Endothelial cell of umbilical vein (primary cell): ENCODE results near the gene MYRFL. TPM values are rescaled to one million over a fixed set of nuclear protein-coding genes. Genes with fewer than 3 reads are reported as not detected.

Experiments
- BruUV-seq: library from RNA; stranded (reverse); fragments of 400-500 nt; replicated peaks from 2 replicates; lab custom pipeline; 2021; lab: Mats Ljungman, UMichigan
- CTCF ChIA-PET: fragments of 300-600, 350-600 bp; sonication (Branson Sonifier 250); formaldehyde crosslinking; loops from one replicate; lab custom pipeline; 2021; ENCODE audit warnings: antibody characterized with exemption, inconsistent platforms; lab: Charles Lee
- POLR2A ChIA-PET: fragments of 300-600, 350-600 bp; sonication (Branson Sonifier 250); formaldehyde crosslinking; loops from one replicate; lab custom pipeline; 2021; ENCODE audit warnings: antibody characterized with exemption, inconsistent platforms; lab: Charles Lee
- DNase-seq: peaks from one replicate; pipeline ENCODE4 v3.0.0-alpha.2; 2011; ENCODE audit warnings: low read depth, low spot score
- FAIRE-seq: peaks from 2 replicates; lab custom pipeline; 2011; peaks lifted over from hg19 to GRCh38; lab: Jason Lieb, UNC
- H2AFZ ChIP-seq: 2 replicates; pipeline ENCODE4 v1.6.0; 2012; ENCODE audit warnings: low read depth, low read length, control low read depth, inconsistent platforms
- H3K27ac ChIP-seq: 2 replicates; pipeline ENCODE4 v1.5.1; 2011; ENCODE audit warnings: low read depth, mild to moderate bottlenecking, control low read depth, low read length, moderate library complexity; ENCODE audit not compliant: insufficient read depth
- H3K27me3 ChIP-seq, 2 experiments: 2 replicates each; pipeline versions ENCODE4 v1.6.0 to v1.6.1; 2011; ENCODE audit warnings: low read length in 2 of 2, mixed read lengths in 1 of 2; ENCODE audit not compliant: control insufficient read depth in 2 of 2, insufficient read depth in 2 of 2
- H3K36me3 ChIP-seq, 2 experiments: 2 replicates in 1 of 2; 3 replicates in 1 of 2; pipeline ENCODE4 v1.5.1; 2011; ENCODE audit warnings: low read length in 2 of 2, mild to moderate bottlenecking in 1 of 2, moderate library complexity in 1 of 2; ENCODE audit not compliant: control insufficient read depth in 2 of 2, insufficient read depth in 2 of 2; ENCODE audit errors: extremely low read depth in 1 of 2
- H3K4me1 ChIP-seq: 3 replicates; pipeline ENCODE4 v1.5.1; 2011; ENCODE audit warnings: mild to moderate bottlenecking, low read length; ENCODE audit not compliant: control insufficient read depth, insufficient read depth; ENCODE audit errors: extremely low read depth
- H3K4me2 ChIP-seq: 2 replicates; pipeline ENCODE4 v1.6.1; 2011; ENCODE audit warnings: low read length, control low read depth, mixed read lengths; ENCODE audit not compliant: insufficient read depth
- H3K4me3 ChIP-seq, 3 experiments: fragments of 200-600 bp in 1 of 3; sonication (generic), shearing (Covaris generic) in 1 of 3; replicated peaks in 1 of 3; 2 replicates each; pipeline ENCODE4 v1.5.1; 2011 to 2016; ENCODE audit warnings: control low read depth in 3 of 3, low read length in 3 of 3, mild to moderate bottlenecking in 2 of 3, inconsistent platforms in 1 of 3, low read depth in 1 of 3, moderate library complexity in 1 of 3; ENCODE audit not compliant: insufficient read depth in 1 of 3
- H3K79me2 ChIP-seq: 2 replicates; pipeline ENCODE4 v1.6.0; 2012; ENCODE audit warnings: low read length, inconsistent platforms; ENCODE audit not compliant: control insufficient read depth, insufficient read depth
- H3K9ac ChIP-seq: replicated peaks from 2 replicates; pipeline ENCODE3; 2011; ENCODE audit warnings: low read length, control low read depth; ENCODE audit not compliant: insufficient read depth; ENCODE audit errors: extremely low read depth
- H3K9me1 ChIP-seq: replicated peaks from 3 replicates; pipeline ENCODE4 v1.6.0; 2011; ENCODE audit warnings: mild to moderate bottlenecking, low read length; ENCODE audit not compliant: control insufficient read depth, insufficient read depth; ENCODE audit errors: extremely low read depth
- H3K9me3 ChIP-seq: replicated peaks from 2 replicates; pipeline ENCODE4 v1.5.1; 2012; ENCODE audit warnings: low read length, inconsistent platforms; ENCODE audit not compliant: control insufficient read depth, insufficient read depth
- H4K20me1 ChIP-seq: replicated peaks from 2 replicates; pipeline ENCODE3; 2011; ENCODE audit warnings: mild to moderate bottlenecking, low read length; ENCODE audit not compliant: control insufficient read depth, insufficient read depth; ENCODE audit errors: extremely low read depth
- CTCF ChIP-seq, 2 donors: IDR thresholded peaks; 1 replicate in 1 of 2; 2 replicates in 1 of 2; pipeline ENCODE4 v1.5.1; 2011; ENCODE audit warnings: low read length in 2 of 2, mild to moderate bottlenecking in 2 of 2, moderate library complexity in 2 of 2, control low read depth in 1 of 2, inconsistent platforms in 1 of 2, low read depth in 1 of 2; ENCODE audit not compliant: insufficient read depth in 1 of 2; ENCODE audit errors: extremely low read depth in 1 of 2
- EZH2 ChIP-seq: IDR thresholded peaks from 2 replicates; pipeline ENCODE4 v1.6.1; 2012; ENCODE audit warnings: borderline replicate concordance, low read depth, mild to moderate bottlenecking, moderate library complexity, low read length, inconsistent platforms; ENCODE audit not compliant: severe bottlenecking
- FOS ChIP-seq: IDR thresholded peaks from 2 replicates; pipeline ENCODE4 v1.6.1; 2011; ENCODE audit warnings: mild to moderate bottlenecking, low read length, moderate library complexity, borderline replicate concordance; ENCODE audit not compliant: insufficient read depth
- JUN ChIP-seq: IDR thresholded peaks from 2 replicates; pipeline ENCODE4 v1.6.1; 2011; ENCODE audit warnings: borderline replicate concordance, low read depth; ENCODE audit not compliant: insufficient read length, insufficient read depth
- MAX ChIP-seq: IDR thresholded peaks from 2 replicates; pipeline ENCODE4 v1.6.1; 2011; ENCODE audit not compliant: insufficient read depth, insufficient read length
- MYC ChIP-seq: IDR thresholded peaks from one replicate; pipeline ENCODE4 v1.6.1; 2011; ENCODE audit warnings: mild to moderate bottlenecking, low read depth, low read length
- POLR2A ChIP-seq: IDR thresholded peaks from 2 replicates; pipeline ENCODE4 v1.6.1; 2012; ENCODE audit warnings: low read depth, mild to moderate bottlenecking, control low read depth, low read length
- POLR2AphosphoS5 ChIP-seq: IDR thresholded peaks from 2 replicates; pipeline ENCODE4 v1.6.1; 2012; ENCODE audit warnings: low read depth, mild to moderate bottlenecking, control low read depth, low read length, moderate library complexity; ENCODE audit not compliant: insufficient read depth
- dilution Hi-C: fragments of 300-500 bp; cut with MboI; formaldehyde crosslinking; loops from one replicate; pipeline ENCODE4 v1.15.0; 2019; ENCODE audit warnings: low sequenced_read_pairs; ENCODE audit not compliant: extremely low pct_ligation_motif_present
- intact Hi-C: fragments of 100-400 bp; cut with micrococcal nuclease; formaldehyde crosslinking; loops from one replicate; pipeline ENCODE4 v1.10.0; 2022
- polyA plus RNA-seq, 4 experiments: library from polyadenylated mRNA; depleted of rRNA in 3 of 4; stranded (reverse) in 3 of 4; unstranded in 1 of 4; fragments of >200 nt; gene quantifications; 2 replicates each; pipeline versions ENCODE4 v1.2.1 to v1.2.3, GENCODE V29; 2011 to 2012; ENCODE audit warnings: missing spikeins in 1 of 4
- total RNA-seq: library from RNA; stranded (reverse); gene quantifications from 2 replicates; pipeline ENCODE4 v1.2.3, GENCODE V29; 2021

The MYRFL gene
- total and polyA plus RNA-seq, 2 donors (not counting 3 experiments of a cell fraction or from before 2014, with no cell fraction given): not detected

- BruUV-seq: no TSS peak
- no peak overlapping the region for H2AFZ ChIP-seq
- dilution Hi-C loops (no loop called here), intact Hi-C loops (loop anchor here (10.0 kb wide), 1 partner anchor 531 kb away; no protein-coding TSS in a partner anchor)
- no peaks in the 10 kb centered on the region for H4K20me1 ChIP-seq
- DNase-seq (no peak), FAIRE-seq (no peak)
- CTCF ChIA-PET: no interaction called here
- peaks cover 0 to 2% of the 10 kb centered on the region in 2 experiments for H3K27me3 ChIP-seq
- H3K9me1 ChIP-seq: no peaks in the 10 kb centered on the region
- H3K36me3 ChIP-seq: no peaks in the 10 kb centered on the region
- peaks cover 20% of the 10 kb centered on the region for H3K4me1 ChIP-seq
- H3K9ac ChIP-seq: no peak overlapping the region
- H3K4me2 ChIP-seq: no peak overlapping the region
- TF ChIP-seq CTCF (IDR thresholded peaks at IDR 0.05; ENCODE audit: extremely low read depth in 1 of 2, insufficient read depth in 1 of 2, low read depth in 1 of 2, low read length in 2 of 2): no peak
- TF ChIP-seq MYC: no peak
- TF ChIP-seq MAX: no peak
- no peak for TF ChIP-seq POLR2A
- TF ChIP-seq EZH2: no peak
- TF ChIP-seq POLR2AphosphoS5: no peak
- TF ChIP-seq FOS: no peak
- no peak for TF ChIP-seq JUN
- POLR2A ChIA-PET: no interaction called here
- no peak overlapping the region for H3K27ac ChIP-seq
- no peak overlapping the region for H3K4me3 ChIP-seq
- H3K9me3 ChIP-seq: no peaks in the 10 kb centered on the region
- no peaks in the 10 kb centered on the region for H3K79me2 ChIP-seq
These were observed 159.2 kb downstream of the MYRFL start for GRCh38 chr12:69984241-69984640.
